SH-SY5Y (cell line): Measurements from ENCODE around the gene CHRM2.

Experiments used
- GATA2 ChIP-seq: IDR thresholded peaks from 2 replicates; pipeline ENCODE4 v1.6.1; 2011; ENCODE audit warnings: mild to moderate bottlenecking, low read depth, low read length
- GATA3 ChIP-seq: IDR thresholded peaks from 2 replicates; pipeline ENCODE4 v1.6.1; 2011; ENCODE audit warnings: low read depth, mild to moderate bottlenecking, low read length, moderate library complexity

CHRM2 gene

GRCh38 chr7:136868496-136869000 lies at the start of gene CHRM2:
CHRM2 (plus strand) TSS chr7:136868652; CDS start chr7:137014866, 146,214 bp downstream.
- TF ChIP-seq GATA2 (no peak), GATA3 (no peak)

- TF ChIP-seq GATA2 (no peak), GATA3 (no peak)
Measured at GRCh38 chr7:136845899-136846465, 22.5 kb upstream of the CHRM2 start.

GRCh38 chr7:136847858-136848257 lies 20.6 kb upstream of the CHRM2 start:
- no peak for TF ChIP-seq GATA2
- TF ChIP-seq GATA3: no peak

DNA sequence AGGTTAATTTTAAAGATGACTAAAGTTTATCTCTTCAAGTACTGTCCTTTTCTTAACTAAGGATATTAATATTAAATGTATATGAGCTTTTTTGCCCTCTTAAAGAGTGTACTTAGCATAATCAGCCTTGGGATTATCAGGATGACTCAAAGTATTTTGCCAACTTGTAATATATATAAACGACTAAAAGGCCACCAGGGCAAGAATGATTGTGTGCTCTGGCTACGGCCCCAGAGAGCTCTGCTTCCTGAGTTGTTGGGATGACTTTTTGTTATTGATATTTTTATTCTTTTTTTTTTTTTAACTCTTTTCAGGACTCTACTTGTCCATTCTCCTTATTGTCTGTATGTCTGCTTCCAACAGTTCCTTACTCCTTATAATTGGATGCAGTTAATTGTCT lies 14.8 kb upstream of the CHRM2 start:
- TF ChIP-seq GATA2 (no peak), GATA3 (no peak)

DNA sequence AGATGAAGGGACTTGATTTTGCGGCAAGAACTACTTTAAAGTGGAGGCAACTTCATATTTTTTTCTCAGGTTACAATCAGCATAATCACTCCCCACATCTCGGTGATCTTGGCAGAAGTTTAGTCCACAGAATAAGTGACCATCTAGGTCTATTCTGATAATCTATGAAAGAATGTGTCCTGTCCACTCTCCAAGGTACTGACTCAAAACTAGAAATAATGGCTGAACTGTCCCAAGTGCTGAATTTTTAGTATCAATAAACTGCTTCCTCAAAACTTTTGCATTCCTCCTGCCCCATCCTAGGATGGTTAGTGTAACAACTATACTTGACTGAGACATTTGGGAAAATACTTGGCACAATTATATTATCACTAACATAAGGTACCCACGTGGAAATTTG lies 10.9 kb upstream of the CHRM2 start:
- TF ChIP-seq GATA2 (no peak), GATA3 (no peak)

GRCh38 chr7:136859803-136860202 lies 8.6 kb upstream of the CHRM2 start:
- TF ChIP-seq GATA2: no peak
- no peak for TF ChIP-seq GATA3

GRCh38 chr7:136865236-136865635 lies 3.2 kb upstream of the CHRM2 start:
- TF ChIP-seq GATA2 (no peak), GATA3 (no peak)

GRCh38 chr7:136865777-136866176 lies 2.7 kb upstream of the CHRM2 start:
- TF ChIP-seq GATA3 (no peak), GATA2 (no peak)

GRCh38 chr7:136869001-136869961 lies 829 bp downstream of the CHRM2 start:
- TF ChIP-seq GATA3: no peak
- TF ChIP-seq GATA2: no peak

DNA sequence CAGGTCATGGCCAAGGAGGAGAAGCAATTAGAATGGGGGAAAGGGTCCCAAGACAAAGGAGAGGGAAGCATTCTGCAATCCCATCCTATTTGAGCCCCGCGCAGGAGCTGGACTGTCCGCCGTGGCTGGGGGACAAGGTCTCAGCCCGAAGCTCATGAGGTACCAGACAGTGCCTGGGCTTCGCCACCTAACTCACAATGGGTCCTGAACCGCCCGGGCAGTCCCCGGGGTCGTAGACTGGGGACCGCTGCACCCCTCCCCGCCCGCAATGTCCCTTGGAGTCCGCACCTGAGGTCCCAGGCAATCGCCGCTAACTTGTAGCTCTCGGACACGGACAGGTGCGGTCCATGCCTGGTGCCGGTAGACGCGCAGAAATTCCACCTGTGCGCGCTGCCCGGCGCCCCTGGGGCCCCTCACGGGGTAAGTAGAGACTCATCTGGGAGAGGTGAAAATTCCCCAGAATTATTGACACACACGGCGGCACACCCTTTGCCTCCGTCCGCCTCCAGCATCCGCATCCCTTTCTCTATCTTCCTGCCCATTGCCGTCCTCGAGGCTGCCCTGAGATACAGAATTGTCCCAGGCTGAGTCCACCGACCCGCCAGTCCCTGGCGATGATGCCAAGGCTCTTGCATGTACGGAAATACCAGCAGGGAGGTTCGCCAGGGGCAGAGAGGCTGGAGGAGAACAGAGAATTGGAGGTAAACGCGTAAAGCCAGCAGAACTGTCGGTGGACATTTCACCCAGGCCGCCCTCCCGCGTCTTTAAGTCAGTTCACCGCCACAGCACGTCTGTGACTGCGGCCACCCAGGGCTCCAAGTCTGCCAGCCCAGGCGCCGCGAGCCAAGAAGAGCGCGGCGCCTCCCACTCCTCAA lies 1.8 kb downstream of the CHRM2 start:
- TF ChIP-seq GATA2: no peak
- no peak for TF ChIP-seq GATA3

DNA sequence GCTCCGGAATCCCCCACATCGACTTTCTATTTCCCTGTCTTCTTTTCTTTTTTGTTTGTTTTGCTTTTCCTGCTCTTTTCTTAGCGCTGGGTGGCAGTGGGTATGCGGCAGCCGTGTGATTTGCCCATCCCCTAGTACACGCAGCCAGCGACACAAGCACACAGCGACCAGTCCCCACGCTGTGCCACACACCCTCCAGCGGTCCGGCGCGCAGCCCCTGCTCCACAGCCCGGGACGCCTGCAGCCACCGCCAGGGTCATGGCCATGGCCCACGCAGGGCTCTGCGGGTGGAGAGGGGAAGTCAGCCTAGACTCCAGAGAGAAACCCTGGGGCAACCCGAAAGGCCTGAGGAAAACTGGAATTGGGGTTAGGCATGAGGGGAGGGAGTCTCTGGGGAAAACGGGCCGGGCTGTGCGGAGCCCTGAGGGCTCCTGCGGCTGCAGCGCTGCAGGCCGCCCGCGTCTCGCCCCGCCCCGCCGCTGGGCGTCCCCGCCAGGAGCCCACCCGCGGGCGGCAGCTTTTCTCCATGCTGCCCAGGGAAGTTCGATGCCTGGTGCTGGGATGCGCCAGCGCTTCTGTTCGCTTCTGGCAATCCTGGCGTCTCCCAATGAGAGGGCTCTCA lies 2.5 kb downstream of the CHRM2 start:
- TF ChIP-seq GATA2 (no peak), GATA3 (no peak)

GRCh38 chr7:136874393-136875032 lies 6.1 kb downstream of the CHRM2 start:
- TF ChIP-seq GATA3: no peak
- no peak for TF ChIP-seq GATA2

- TF ChIP-seq GATA2 (no peak), GATA3 (no peak)
Measured at GRCh38 chr7:136877509-136877908, 9.1 kb downstream of the CHRM2 start.
